Keratinocyte (primary cell): ENCODE results near the gene OSTF1.

Experiments used
- EZH2 ChIP-seq: IDR thresholded peaks from one replicate; pipeline ENCODE4 v1.6.1; 2012; ENCODE audit warnings: inconsistent platforms, mild to moderate bottlenecking, low read length, moderate library complexity
- TF ChIP-seq, protein P1 (sequence below), 3 experiments: IDR thresholded peaks in 1 of 3; conservative IDR thresholded peaks in 1 of 3; optimal IDR thresholded peaks in 1 of 3; 2 replicates in 2 of 3; 3 replicates in 1 of 3; pipeline versions ENCODE3 to v1.5.1; 2011; ENCODE audit warnings: low read length in 3 of 3, mild to moderate bottlenecking in 3 of 3, moderate library complexity in 2 of 3, control low read depth in 1 of 3, inconsistent platforms in 1 of 3; ENCODE audit not compliant: insufficient read depth in 2 of 3; ENCODE audit errors: extremely low read depth in 1 of 3

GRCh38 chr9:75186767-75187380 lies 98.6 kb downstream of the OSTF1 start:
- TF ChIP-seq, protein P1, sequence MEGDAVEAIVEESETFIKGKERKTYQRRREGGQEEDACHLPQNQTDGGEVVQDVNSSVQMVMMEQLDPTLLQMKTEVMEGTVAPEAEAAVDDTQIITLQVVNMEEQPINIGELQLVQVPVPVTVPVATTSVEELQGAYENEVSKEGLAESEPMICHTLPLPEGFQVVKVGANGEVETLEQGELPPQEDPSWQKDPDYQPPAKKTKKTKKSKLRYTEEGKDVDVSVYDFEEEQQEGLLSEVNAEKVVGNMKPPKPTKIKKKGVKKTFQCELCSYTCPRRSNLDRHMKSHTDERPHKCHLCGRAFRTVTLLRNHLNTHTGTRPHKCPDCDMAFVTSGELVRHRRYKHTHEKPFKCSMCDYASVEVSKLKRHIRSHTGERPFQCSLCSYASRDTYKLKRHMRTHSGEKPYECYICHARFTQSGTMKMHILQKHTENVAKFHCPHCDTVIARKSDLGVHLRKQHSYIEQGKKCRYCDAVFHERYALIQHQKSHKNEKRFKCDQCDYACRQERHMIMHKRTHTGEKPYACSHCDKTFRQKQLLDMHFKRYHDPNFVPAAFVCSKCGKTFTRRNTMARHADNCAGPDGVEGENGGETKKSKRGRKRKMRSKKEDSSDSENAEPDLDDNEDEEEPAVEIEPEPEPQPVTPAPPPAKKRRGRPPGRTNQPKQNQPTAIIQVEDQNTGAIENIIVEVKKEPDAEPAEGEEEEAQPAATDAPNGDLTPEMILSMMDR (optimal IDR thresholded peaks at IDR 0.05 in 1 of 3, IDR thresholded peaks at IDR 0.05 in 1 of 3, conservative IDR thresholded peaks at IDR 0.05 in 1 of 3; ENCODE audit: extremely low read depth in 1 of 3, insufficient read depth in 2 of 3, low read length in 3 of 3) = peak in 2 of 3 experiments; percentile 59 to 69
- no peak for TF ChIP-seq EZH2
